HepG2 (cell line): ENCODE measurements around the gene CDK14. TPM values are rescaled to one million over a fixed set of nuclear protein-coding genes. Genes with fewer than 3 reads are reported as not detected.
A peak's percentile ranks its signal among the peaks of the same experiment; 100 is the strongest.

Experiments
- ATAC-seq: fragments of 200-7000 bp; cut with Tn5 transposase; 3 replicates; pipeline ENCODE4 v1.9.1; 2020; ENCODE audit warnings: mild to moderate bottlenecking, moderate library complexity
- BruUV-seq: library from RNA; stranded (reverse); fragments of 400-500 nt; replicated peaks from 2 replicates; lab custom pipeline; 2021; lab: Mats Ljungman, UMichigan
- CTCF ChIA-PET: fragments of 300-600 bp; formaldehyde crosslinking; extraction: SDS; loops from one replicate; lab custom pipeline; 2021; ENCODE audit warnings: low total read pairs, inconsistent platforms, low intra/inter-chr PET ratio; lab: Yijun Ruan, JAX
- POLR2A ChIA-PET: fragments of 350-600 bp; sonication (Branson Sonifier 250); formaldehyde crosslinking; loops from one replicate; lab custom pipeline; 2020; ENCODE audit warnings: antibody characterized with exemption, inconsistent platforms; lab: Yijun Ruan, JAX
- DNase-seq: peaks from one replicate; pipeline ENCODE4 v3.0.0-alpha.2; 2015; ENCODE audit warnings: low spot score
- FAIRE-seq: peaks from 3 replicates; lab custom pipeline; 2011; peaks lifted over from hg19 to GRCh38; lab: Jason Lieb, UNC
- H2AFZ ChIP-seq: one replicate; pipeline ENCODE4 v1.6.1; 2011; ENCODE audit warnings: low read length, inconsistent platforms
- H3K27ac ChIP-seq: fragments of 300-600 bp; 3 replicates; pipeline ENCODE4 v1.8.0; 2011; ENCODE audit warnings: mixed run types, mild to moderate bottlenecking, mixed read lengths, low read length, inconsistent platforms; ENCODE audit not compliant: insufficient read depth; ENCODE audit errors: extremely low read length
- H3K27me3 ChIP-seq, 2 experiments: fragments of 200-600 bp in 1 of 2; 2 replicates in 1 of 2; 3 replicates in 1 of 2; pipeline versions ENCODE4 v1.6.0 to v1.8.0; 2011; ENCODE audit warnings: low read length in 2 of 2, mild to moderate bottlenecking in 2 of 2, moderate library complexity in 2 of 2, inconsistent platforms in 1 of 2; ENCODE audit not compliant: insufficient read depth in 2 of 2, control insufficient read depth in 1 of 2
- H3K36me3 ChIP-seq, 2 experiments: fragments of 200-600 bp in 1 of 2; replicated peaks in 1 of 2; 2 replicates in 1 of 2; 3 replicates in 1 of 2; pipeline versions ENCODE4 v1.5.1 to v1.8.0; 2011; ENCODE audit warnings: low read length in 2 of 2, inconsistent platforms in 1 of 2; ENCODE audit not compliant: insufficient read depth in 2 of 2, control insufficient read depth in 1 of 2
- H3K4me1 ChIP-seq: 2 replicates; pipeline ENCODE4 v1.5.1; 2012; ENCODE audit warnings: low read length, inconsistent platforms; ENCODE audit not compliant: insufficient read depth
- H3K4me2 ChIP-seq: 2 replicates; pipeline ENCODE4 v1.6.0; 2011; ENCODE audit warnings: low read depth, low read length, inconsistent platforms
- H3K4me3 ChIP-seq, 3 experiments: fragments of 200-600 bp in 1 of 3; sonication (generic), shearing (Covaris generic) in 1 of 3; replicated peaks in 1 of 3; 2 replicates each; pipeline ENCODE4 v1.5.1; 2011 to 2016; ENCODE audit warnings: low read length in 3 of 3, inconsistent platforms in 2 of 3, low read depth in 2 of 3, mild to moderate bottlenecking in 2 of 3, control low read depth in 1 of 3, mixed read lengths in 1 of 3; ENCODE audit not compliant: insufficient read depth in 1 of 3
- H3K79me2 ChIP-seq: one replicate; pipeline ENCODE4 v1.6.1; 2011; ENCODE audit warnings: low read length, inconsistent platforms; ENCODE audit not compliant: insufficient read depth
- H3K9ac ChIP-seq: 2 replicates; pipeline ENCODE4 v1.6.0; 2011; ENCODE audit warnings: mild to moderate bottlenecking, low read depth, low read length, inconsistent platforms; ENCODE audit not compliant: insufficient read depth
- H3K9me3 ChIP-seq: 2 replicates; pipeline ENCODE4 v1.5.1; 2012; ENCODE audit warnings: mild to moderate bottlenecking, low read length
- H4K20me1 ChIP-seq: 2 replicates; pipeline ENCODE4 v1.6.0; 2011; ENCODE audit warnings: inconsistent platforms, mild to moderate bottlenecking, low read length, moderate library complexity; ENCODE audit not compliant: insufficient read depth
- JARID2 ChIP-seq: sonication (generic); formaldehyde crosslinking; IDR thresholded peaks from 2 replicates; pipeline ENCODE4 v1.8.1; 2023; ENCODE audit warnings: missing genetic modification reagents, inconsistent platforms; ENCODE audit not compliant: insufficient replicate concordance
- MAFF ChIP-seq: IDR thresholded peaks from 2 replicates; pipeline ENCODE4 v1.6.1; 2011; ENCODE audit warnings: low read depth, low read length, improper control_type of control experiment
- MAFK ChIP-seq, 2 experiments: IDR thresholded peaks in 1 of 2; conservative IDR thresholded peaks in 1 of 2; 2 replicates each; pipeline ENCODE4 v1.6.1; 2011; ENCODE audit warnings: improper control_type of control experiment in 2 of 2, low read length in 2 of 2
- TAF15 ChIP-seq: fragments of 200-400 bp; formaldehyde crosslinking; IDR thresholded peaks from one replicate; pipeline ENCODE4 v1.6.1; 2018; ENCODE audit warnings: mild to moderate bottlenecking, low read depth, low read length; ENCODE audit not compliant: poor library complexity, severe bottlenecking
- TCF7 ChIP-seq: sonication (generic); IDR thresholded peaks from 2 replicates; pipeline ENCODE4 v1.6.1; 2016; ENCODE audit warnings: antibody characterized with exemption, low read depth
- ZMYM2 ChIP-seq: sonication (generic); formaldehyde crosslinking; IDR thresholded peaks from 2 replicates; pipeline ENCODE4 v1.8.0; 2022; ENCODE audit warnings: mild to moderate bottlenecking, missing genetic modification reagents
- ZSCAN21 ChIP-seq: sonication (generic); formaldehyde crosslinking; IDR thresholded peaks from 2 replicates; pipeline ENCODE4 v1.8.0; 2022; ENCODE audit warnings: mild to moderate bottlenecking, missing genetic modification reagents, moderate library complexity, borderline replicate concordance
- ZSCAN25 ChIP-seq: sonication (generic); formaldehyde crosslinking; IDR thresholded peaks from 2 replicates; pipeline ENCODE4 v1.8.0; 2022; ENCODE audit warnings: mild to moderate bottlenecking, missing genetic modification reagents
- in situ Hi-C: cut with HindIII; loops from 2 replicates; pipeline ENCODE4 v1.10.0; 2017; ENCODE audit warnings: low pct_unique_long_range_greater_than_20kb; ENCODE audit not compliant: extremely low pct_ligation_motif_present
- intact Hi-C: fragments of 100-400 bp; cut with micrococcal nuclease; formaldehyde crosslinking; loops from one replicate; pipeline ENCODE4 v1.10.0; 2022; ENCODE audit not compliant: unreplicated experiment
- polyA plus RNA-seq, 8 experiments: library from polyadenylated mRNA; depleted of rRNA in 3 of 8; stranded (reverse) in 7 of 8; unstranded in 1 of 8; fragments of >200 nt; fragmentation: Illumina TruSeq in 4 of 8; extraction: Trizol in 4 of 8; gene quantifications; 2 replicates each; pipeline versions ENCODE4 v1.2.1 to v1.2.3, GENCODE V29; 2011 to 2016; ENCODE audit warnings: low read depth in 4 of 8, missing spikeins in 1 of 8, mixed read lengths in 1 of 8; ENCODE audit not compliant: insufficient read depth in 1 of 8
- total RNA-seq, 5 experiments: library from RNA; depleted of rRNA; stranded (reverse); fragments of >200 nt; fragmentation: Illumina TruSeq; extraction: Trizol; gene quantifications; 2 replicates each; pipeline ENCODE4 v1.2.3, GENCODE V29; 2016; ENCODE audit warnings: low read depth in 1 of 5
- TF ChIP-seq, protein P1 (sequence below): sonication (generic); formaldehyde crosslinking; IDR thresholded peaks from 2 replicates; pipeline ENCODE4 v1.8.0; 2022; ENCODE audit warnings: mild to moderate bottlenecking, missing genetic modification reagents, borderline replicate concordance

Gene CDK14
- total and polyA plus RNA-seq, 2 of the 13 experiments (the other 11 are each of a cell fraction or from before 2014, with no cell fraction given): 0.26 to 0.71 TPM

DNA sequence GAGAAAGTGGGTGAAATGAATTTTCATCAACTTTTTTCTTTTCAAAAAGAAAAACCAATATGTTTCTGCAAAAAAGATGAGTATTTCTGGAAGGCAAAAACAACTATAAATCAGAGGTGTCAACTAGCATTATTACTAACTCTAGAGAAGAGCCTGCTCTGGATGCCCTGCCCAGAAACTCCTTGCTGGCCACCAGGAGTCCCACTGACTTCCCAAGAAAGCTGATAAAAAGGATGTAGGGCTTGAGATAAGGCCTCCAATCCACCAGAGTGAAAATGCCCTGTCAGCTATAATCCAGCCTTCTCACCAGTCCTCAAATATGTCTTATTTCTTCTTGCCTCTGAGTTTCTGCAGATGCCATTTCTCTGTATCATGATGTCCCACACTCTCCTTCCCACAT lies 651.4 kb downstream of the CDK14 start:
- POLR2A ChIA-PET: no interaction called here
- intact Hi-C loops: no loop called here
- Histone ChIP-seq H3K36me3 (no peaks in the 10 kb centered on the region), H3K4me2 (no peak overlapping the region), H4K20me1 (no peaks in the 10 kb centered on the region), H3K4me3 (no peak overlapping the region), H3K27me3 (no peaks in the 10 kb centered on the region), H3K79me2 (no peaks in the 10 kb centered on the region), H2AFZ (no peak overlapping the region), H3K9ac (no peak overlapping the region), H3K27ac (no peak overlapping the region), H3K9me3 (no peaks in the 10 kb centered on the region), H3K4me1 (no peaks in the 10 kb centered on the region)
- CTCF ChIA-PET: no interaction called here
- DNase-seq (no peak), ATAC-seq (no peak), FAIRE-seq (no peak)
- BruUV-seq: no TSS peak
- in situ Hi-C loops: no loop called here
- TF ChIP-seq, protein P1, sequence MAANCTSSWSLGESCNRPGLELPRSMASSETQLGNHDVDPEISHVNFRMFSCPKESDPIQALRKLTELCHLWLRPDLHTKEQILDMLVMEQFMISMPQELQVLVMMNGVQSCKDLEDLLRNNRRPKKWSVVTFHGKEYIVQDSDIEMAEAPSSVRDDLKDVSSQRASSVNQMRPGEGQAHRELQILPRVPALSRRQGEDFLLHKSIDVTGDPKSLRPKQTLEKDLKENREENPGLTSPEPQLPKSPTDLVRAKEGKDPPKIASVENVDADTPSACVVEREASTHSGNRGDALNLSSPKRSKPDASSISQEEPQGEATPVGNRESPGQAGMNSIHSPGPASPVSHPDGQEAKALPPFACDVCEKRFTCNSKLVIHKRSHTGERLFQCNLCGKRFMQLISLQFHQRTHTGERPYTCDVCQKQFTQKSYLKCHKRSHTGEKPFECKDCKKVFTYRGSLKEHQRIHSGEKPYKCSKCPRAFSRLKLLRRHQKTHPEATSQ (CRISPR knock-in tag): no peak
- TF ChIP-seq TCF7 (no peak), JARID2 (CRISPR knock-in tag) (no peak), TAF15 (no peak), MAFF (peak; percentile 93), ZSCAN25 (no peak), MAFK (conservative IDR thresholded peaks at IDR 0.05 in 1 of 2, IDR thresholded peaks at IDR 0.05 in 1 of 2; ENCODE audit: low read length in 2 of 2) (peak; percentile 90 to 93), ZSCAN21 (CRISPR knock-in tag) (no peak), ZMYM2 (no peak)
